Tibial nerve (tissue), 4 donors: ENCODE results near the gene ZNF438. TPM values are rescaled to one million over a fixed set of nuclear protein-coding genes. Genes with fewer than 3 reads are reported as not detected.
"Not testable (repeated sequence)": the region's sequence is repeated elsewhere in the genome, so short reads cannot be mapped to it uniquely, and the experiment has no call there.

ENCODE experiments used
- DNase-seq, 2 donors: peaks; one replicate each; pipeline ENCODE4 v3.0.0-alpha.2; 2019; ENCODE audit warnings: low spot score in 2 of 2
- H3K27ac ChIP-seq, 4 donors: fragments of 200-600 bp; sonication (generic) in 3 of 4; one replicate each; pipeline ENCODE4 v1.5.1; 2017 to 2019; ENCODE audit warnings: mild to moderate bottlenecking in 1 of 4
- H3K27me3 ChIP-seq, 2 donors: fragments of 200-600 bp; sonication (generic) in 1 of 2; one replicate each; pipeline versions ENCODE4 v1.5.1 to v1.6.0; 2017 to 2019
- H3K36me3 ChIP-seq, 3 donors: fragments of 200-600 bp; sonication (generic); one replicate each; pipeline ENCODE4 v1.5.1; 2018 to 2019
- H3K4me1 ChIP-seq, 4 donors: fragments of 200-600 bp; sonication (generic) in 3 of 4; one replicate each; pipeline ENCODE4 v1.5.1; 2017 to 2019
- H3K4me3 ChIP-seq, 4 donors: fragments of 200-600 bp; sonication (generic) in 3 of 4; one replicate each; pipeline ENCODE4 v1.5.1; 2017 to 2019; ENCODE audit warnings: mild to moderate bottlenecking in 1 of 4, moderate library complexity in 1 of 4
- H3K9me3 ChIP-seq, 4 donors: fragments of 200-600 bp; sonication (generic) in 3 of 4; one replicate each; pipeline ENCODE4 v1.5.1; 2017 to 2019
- CTCF ChIP-seq, 5 experiments: fragments of 200-600 bp in 3 of 5; fragments of 450-650 bp in 2 of 5; sonication (generic) in 3 of 5; IDR thresholded peaks; one replicate each; pipeline ENCODE4 v1.5.1; 2016 to 2019; ENCODE audit warnings: antibody characterized with exemption in 5 of 5, mild to moderate bottlenecking in 3 of 5, moderate library complexity in 2 of 5
- EP300 ChIP-seq, 2 donors: sonication (generic); formaldehyde crosslinking; IDR thresholded peaks; one replicate each; pipeline ENCODE4 v1.6.1; 2017; ENCODE audit warnings: antibody characterized with exemption in 2 of 2, mild to moderate bottlenecking in 1 of 2
- POLR2A ChIP-seq, 2 donors: fragments of 450-650 bp; IDR thresholded peaks; one replicate each; pipeline ENCODE4 v1.6.1; 2017; ENCODE audit warnings: antibody characterized with exemption in 2 of 2, mild to moderate bottlenecking in 2 of 2, moderate library complexity in 2 of 2
- WGBS, 2 donors: methylation state at CpG; one replicate each; pipeline ENCODE4 v1.1.5; 2018; 5-methylcytosine and 5-hydroxymethylcytosine counted together
- total RNA-seq, 4 donors: library from RNA; depleted of rRNA; stranded (reverse); fragments of >200 nt; gene quantifications; one replicate each; pipeline ENCODE4 v1.1.0, GENCODE V29; 2016

The ZNF438 gene
- total RNA-seq, 4 donors from 2014 or later, result 10.8 to 26.5 (median 19.7) TPM

GRCh38 chr10:30803058-30803457 is 228.6 kb downstream of the ZNF438 start:
- peak overlapping the region in 2 of 4 donors; percentile 64 to 79 for H3K27ac ChIP-seq

DNA sequence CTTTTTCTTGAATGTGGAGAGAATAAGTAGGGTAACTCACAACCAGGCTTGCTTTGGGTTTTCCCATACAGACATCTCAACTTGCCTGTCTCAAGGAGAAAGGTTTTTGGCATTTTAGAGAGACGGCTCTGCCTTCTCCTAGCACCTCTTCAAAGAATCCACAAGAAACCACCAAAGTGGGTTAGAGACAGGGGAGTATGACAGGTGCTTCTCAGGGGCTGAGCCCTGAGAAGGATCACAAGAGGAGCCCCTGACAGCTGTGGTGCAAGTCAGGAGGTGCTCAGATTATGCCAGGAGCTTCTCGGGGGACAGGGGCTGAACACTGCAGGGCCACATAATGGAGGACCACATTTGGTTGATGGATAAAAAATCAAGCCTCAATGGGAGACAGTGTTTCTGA is 231.3 kb downstream of the ZNF438 start:
- H3K9me3 ChIP-seq, result no peaks in the 10 kb centered on the region
- peaks cover 0 to 20% (median 0%) of the 10 kb centered on the region in 4 donors for H3K4me1 ChIP-seq
- H3K27ac ChIP-seq, result no peak overlapping the region
- no peak for TF ChIP-seq CTCF (IDR thresholded peaks at IDR 0.05)
- no peak for TF ChIP-seq EP300 (IDR thresholded peaks at IDR 0.05)
- TF ChIP-seq POLR2A (IDR thresholded peaks at IDR 0.05), result no peak
- no peaks in the 10 kb centered on the region for H3K36me3 ChIP-seq
- no peak for DNase-seq
- no peak overlapping the region for H3K4me3 ChIP-seq
- H3K27me3 ChIP-seq, result no peaks in the 10 kb centered on the region
- WGBS, 2 donors, result 91 to 98% methylated on average over 2 of the region's 2 CpGs

More at GRCh38 chr10:30803058-30803457, 228.6 kb downstream of the ZNF438 start:
- peaks cover 0 to 23% (median 0%) of the 10 kb centered on the region in 4 donors for H3K4me1 ChIP-seq
- WGBS, 2 donors, result 84% methylated on average over 3 of the region's 3 CpGs
- no peak for DNase-seq
- no peaks in the 10 kb centered on the region for H3K9me3 ChIP-seq
- TF ChIP-seq EP300 (IDR thresholded peaks at IDR 0.05) (no peak), POLR2A (IDR thresholded peaks at IDR 0.05) (no peak), CTCF (IDR thresholded peaks at IDR 0.05) (no peak)
- H3K4me3 ChIP-seq, result no peak overlapping the region
- no peaks in the 10 kb centered on the region for H3K27me3 ChIP-seq
- H3K36me3 ChIP-seq, result no peaks in the 10 kb centered on the region

GRCh38 chr10:30798646-30799185 is 232.9 kb downstream of the ZNF438 start:
- DNase-seq, result no peak
- no peak overlapping the region for H3K4me3 ChIP-seq
- peaks cover 0 to 8% (median 0%) of the 10 kb centered on the region in 4 donors for H3K4me1 ChIP-seq
- no peaks in the 10 kb centered on the region for H3K36me3 ChIP-seq
- TF ChIP-seq CTCF (IDR thresholded peaks at IDR 0.05) (no peak), POLR2A (IDR thresholded peaks at IDR 0.05) (no peak), EP300 (IDR thresholded peaks at IDR 0.05) (no peak)
- WGBS, 2 donors, result 81 to 82% methylated on average over 12 to 14 of the region's 14 CpGs
- no peaks in the 10 kb centered on the region for H3K27me3 ChIP-seq
- H3K27ac ChIP-seq, result no peak overlapping the region
- H3K9me3 ChIP-seq, result no peaks in the 10 kb centered on the region

- H3K4me3 ChIP-seq, H3K9me3 ChIP-seq, H3K4me1 ChIP-seq, DNase-seq, H3K36me3 ChIP-seq, H3K27me3 ChIP-seq, H3K27ac ChIP-seq: not testable (repeated sequence)
- 93 to 95% methylated on average over 4 of the region's 4 CpGs for WGBS, 2 donors
Measured at GRCh38 chr10:30795024-30795423, 236.6 kb downstream of the ZNF438 start.
